Spleen (tissue), 7 donors: Measurements from ENCODE around the gene ANKRD12.

Experiments
- POLR2A ChIP-seq, 3 donors: fragments of 450-650 bp; IDR thresholded peaks; one replicate each; pipeline ENCODE4 v1.5.1; 2017; ENCODE audit warnings: antibody characterized with exemption in 3 of 3, mild to moderate bottlenecking in 1 of 3
- POLR2AphosphoS5 ChIP-seq, 3 donors: sonication (generic); formaldehyde crosslinking; IDR thresholded peaks; one replicate each; pipeline ENCODE4 v1.5.1; 2017; ENCODE audit warnings: antibody characterized with exemption in 3 of 3
- TF ChIP-seq, protein P1 (sequence below), 11 experiments: fragments of 200-600 bp in 7 of 11; fragments of 450-650 bp in 4 of 11; sonication (generic) in 4 of 11; IDR thresholded peaks in 8 of 11; conservative IDR thresholded peaks in 3 of 11; 1 replicate in 7 of 11; 2 replicates in 4 of 11; pipeline versions ENCODE4 v1.4.0 to v1.8.0; 2016 to 2021; ENCODE audit warnings: antibody characterized with exemption in 11 of 11, inconsistent platforms in 4 of 11, mild to moderate bottlenecking in 1 of 11
- donor health status: DM: no; HTN: no; CAD: no; lungs with moderate emphysema.
- donor health status: DM: no; HTN: no; CAD: no.
- donor health status: DM: no; HTN: no; CAD: no.

DNA sequence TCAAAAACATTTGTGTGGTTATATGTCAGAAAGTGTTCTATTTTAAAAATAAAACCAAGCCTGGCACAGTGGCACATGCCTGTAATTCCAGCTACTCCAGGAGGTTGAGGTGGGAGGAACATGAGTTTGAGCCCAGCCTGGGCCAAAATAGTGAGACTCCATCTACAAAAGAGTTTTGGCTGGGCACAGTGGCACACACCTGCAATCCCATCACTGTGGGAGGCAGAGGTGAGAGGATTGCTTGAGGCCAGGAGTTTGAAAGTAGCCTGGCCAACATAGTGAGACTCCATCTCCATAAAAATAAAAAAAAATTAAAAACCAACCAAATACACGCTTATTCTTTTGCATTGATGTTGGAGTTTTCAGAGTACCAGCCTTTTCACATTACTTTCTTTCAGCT, 9.6 kb downstream of the ANKRD12 start:
- TF ChIP-seq, protein P1, sequence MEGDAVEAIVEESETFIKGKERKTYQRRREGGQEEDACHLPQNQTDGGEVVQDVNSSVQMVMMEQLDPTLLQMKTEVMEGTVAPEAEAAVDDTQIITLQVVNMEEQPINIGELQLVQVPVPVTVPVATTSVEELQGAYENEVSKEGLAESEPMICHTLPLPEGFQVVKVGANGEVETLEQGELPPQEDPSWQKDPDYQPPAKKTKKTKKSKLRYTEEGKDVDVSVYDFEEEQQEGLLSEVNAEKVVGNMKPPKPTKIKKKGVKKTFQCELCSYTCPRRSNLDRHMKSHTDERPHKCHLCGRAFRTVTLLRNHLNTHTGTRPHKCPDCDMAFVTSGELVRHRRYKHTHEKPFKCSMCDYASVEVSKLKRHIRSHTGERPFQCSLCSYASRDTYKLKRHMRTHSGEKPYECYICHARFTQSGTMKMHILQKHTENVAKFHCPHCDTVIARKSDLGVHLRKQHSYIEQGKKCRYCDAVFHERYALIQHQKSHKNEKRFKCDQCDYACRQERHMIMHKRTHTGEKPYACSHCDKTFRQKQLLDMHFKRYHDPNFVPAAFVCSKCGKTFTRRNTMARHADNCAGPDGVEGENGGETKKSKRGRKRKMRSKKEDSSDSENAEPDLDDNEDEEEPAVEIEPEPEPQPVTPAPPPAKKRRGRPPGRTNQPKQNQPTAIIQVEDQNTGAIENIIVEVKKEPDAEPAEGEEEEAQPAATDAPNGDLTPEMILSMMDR (IDR thresholded peaks at IDR 0.05 in 8 of 11, conservative IDR thresholded peaks at IDR 0.05 in 3 of 11), result no peak
- TF ChIP-seq POLR2A (IDR thresholded peaks at IDR 0.05), result no peak
- no peak for TF ChIP-seq POLR2AphosphoS5 (IDR thresholded peaks at IDR 0.05)
